Caco-2 (cell line): ENCODE data around the gene EIF3C. TPM values are rescaled to one million over a fixed set of nuclear protein-coding genes. Genes with fewer than 3 reads are reported as not detected.
"Not testable (repeated sequence)": the region's sequence is repeated elsewhere in the genome, so short reads cannot be mapped to it uniquely, and the experiment has no call there.

Experiments
- Bru-seq: library from RNA; stranded (reverse); fragments of 400-500 nt; gene quantifications from one replicate; lab custom pipeline; 2021; lab: Mats Ljungman, UMichigan
- BruChase-seq, 2 experiments: library from RNA; stranded (reverse); fragments of 400-500 nt; gene quantifications; one replicate each; lab custom pipeline; 2021; lab: Mats Ljungman, UMichigan
- BruUV-seq: library from RNA; stranded (reverse); fragments of 400-500 nt; replicated peaks from 2 replicates; lab custom pipeline; 2021; lab: Mats Ljungman, UMichigan
- CTCF ChIA-PET: fragments of 300-600 bp; sonication (Branson Sonifier 250); formaldehyde crosslinking; loops from one replicate; lab custom pipeline; 2022; ENCODE audit warnings: antibody characterized with exemption; lab: Charles Lee
- POLR2A ChIA-PET: fragments of 300-600 bp; sonication (Branson Sonifier 250); formaldehyde crosslinking; loops from one replicate; lab custom pipeline; 2022; ENCODE audit warnings: antibody characterized with exemption; lab: Charles Lee
- DNase-seq, 2 experiments: peaks; one replicate each; pipeline versions ENCODE4 v3.0.0 to v3.0.0-alpha.2; 2020 to 2022
- H3K27me3 ChIP-seq: replicated peaks from 2 replicates; pipeline ENCODE4 v1.6.0; 2011; ENCODE audit warnings: low read length; ENCODE audit not compliant: control insufficient read depth, insufficient read depth
- H3K36me3 ChIP-seq: 2 replicates; pipeline ENCODE4 v1.5.1; 2011; ENCODE audit warnings: low read length; ENCODE audit not compliant: control insufficient read depth, insufficient read depth
- H3K4me1 ChIP-seq: fragments of 250-450 bp; sonication (Bioruptor Pico); 2 replicates; pipeline ENCODE4 v1.5.1; 2020; ENCODE audit warnings: mild to moderate bottlenecking
- H3K4me3 ChIP-seq: 2 replicates; pipeline ENCODE4 v1.5.1; 2011; ENCODE audit warnings: low read depth, mild to moderate bottlenecking, control low read depth, low read length
- H3K9me3 ChIP-seq: fragments of 250-450 bp; sonication (Bioruptor Pico); 2 replicates; pipeline ENCODE4 v1.5.1; 2020; ENCODE audit warnings: mild to moderate bottlenecking, moderate library complexity
- H3K27ac Mint-ChIP-seq: one replicate; pipeline ENCODE4 v1.8.0; 2022; ENCODE audit warnings: mixed read lengths; ENCODE audit not compliant: unreplicated experiment
- H3K27me3 Mint-ChIP-seq: one replicate; pipeline ENCODE4 v1.8.0; 2022; ENCODE audit warnings: mixed read lengths; ENCODE audit not compliant: insufficient read depth, unreplicated experiment
- H3K36me3 Mint-ChIP-seq: one replicate; pipeline ENCODE4 v1.8.0; 2022; ENCODE audit warnings: mild to moderate bottlenecking, mixed read lengths; ENCODE audit not compliant: insufficient read depth, unreplicated experiment
- H3K4me1 Mint-ChIP-seq: one replicate; pipeline ENCODE4 v1.8.0; 2022; ENCODE audit warnings: low read depth, mixed read lengths; ENCODE audit not compliant: unreplicated experiment
- H3K4me3 Mint-ChIP-seq: one replicate; pipeline ENCODE4 v1.8.0; 2022; ENCODE audit warnings: mild to moderate bottlenecking, moderate library complexity, mixed read lengths; ENCODE audit not compliant: unreplicated experiment
- H3K9me3 Mint-ChIP-seq: one replicate; pipeline ENCODE4 v1.8.0; 2022; ENCODE audit warnings: mixed read lengths; ENCODE audit not compliant: unreplicated experiment
- intact Hi-C: fragments of 100-400 bp; cut with micrococcal nuclease; formaldehyde crosslinking; loops from one replicate; pipeline ENCODE4 v1.10.0; 2022; ENCODE audit not compliant: unreplicated experiment
- long read RNA-seq: library from polyadenylated mRNA; stranded (forward); transcript quantifications from one replicate; pipeline ENCODE4 v2.0.0, GENCODE V29; 2022
- total RNA-seq: library from RNA; stranded (reverse); gene quantifications from 2 replicates; pipeline ENCODE4 v1.2.3, GENCODE V29; 2022

Gene EIF3C
- total RNA-seq (777 and 841 TPM in 2 replicates), Bru-seq, nascent RNA (percentile 47 among the genes with signal in this experiment), BruChase-seq, experiment 1, labeled RNA remaining after a 2-hour chase (percentile 55 among the genes with signal in this experiment), BruChase-seq, experiment 2, labeled RNA remaining after a 6-hour chase (percentile 68 among the genes with signal in this experiment)
- long read RNA-seq, transcript EIF3C-202 (21 exons, 3,137 nt), result minor isoform, 20 of 601 reads
- long read RNA-seq, transcript EIF3C-201 (21 exons, 3,145 nt), result major isoform, 398 of 601 reads
- long read RNA-seq, transcript EIF3C-211 (20 exons, 2,986 nt), result minor isoform, 60 of 601 reads
- long read RNA-seq, transcript EIF3C-209 (21 exons, 3,128 nt), result minor isoform, 27 of 601 reads
- long read RNA-seq, partial matches to known transcripts, result 56 of 601 reads
- long read RNA-seq, other reads (novel, unspliced or antisense), result 22 of 601 reads

GRCh38 chr16:28711220-28712083, at the start of gene EIF3C:
Gene EIF3C (plus strand): TSS chr16:28711464. CDS start chr16:28711687, 223 bp downstream.
- peak within 1 kb of the TSS; percentile 46 for H3K4me3 Mint-ChIP-seq

GRCh38 chr16:28666264-28666663, 45.0 kb upstream of the EIF3C start:
- H3K9me3 ChIP-seq, H3K4me1 Mint-ChIP-seq, CTCF ChIA-PET, H3K9me3 Mint-ChIP-seq, H3K27me3 ChIP-seq, H3K4me3 ChIP-seq, H3K36me3 ChIP-seq, H3K27me3 Mint-ChIP-seq, H3K36me3 Mint-ChIP-seq, H3K4me3 Mint-ChIP-seq, POLR2A ChIA-PET, H3K4me1 ChIP-seq, BruUV-seq, H3K27ac Mint-ChIP-seq, intact Hi-C loops, DNase-seq: not testable (repeated sequence)

More at GRCh38 chr16:28711220-28712083, at the start of gene EIF3C:
- peak within 1 kb of the TSS; percentile 21 for H3K4me3 ChIP-seq
- H3K4me1 ChIP-seq, intact Hi-C loops, H3K27me3 Mint-ChIP-seq, H3K9me3 Mint-ChIP-seq, POLR2A ChIA-PET, H3K36me3 ChIP-seq, H3K27me3 ChIP-seq, BruUV-seq, H3K4me1 Mint-ChIP-seq, H3K36me3 Mint-ChIP-seq, DNase-seq, H3K9me3 ChIP-seq, CTCF ChIA-PET, H3K27ac Mint-ChIP-seq: not testable (repeated sequence)

- H3K9me3 Mint-ChIP-seq, POLR2A ChIA-PET, H3K27ac Mint-ChIP-seq, BruUV-seq, H3K4me3 ChIP-seq, H3K4me1 Mint-ChIP-seq, CTCF ChIA-PET, DNase-seq, H3K4me3 Mint-ChIP-seq, H3K27me3 Mint-ChIP-seq, H3K9me3 ChIP-seq, H3K27me3 ChIP-seq, H3K4me1 ChIP-seq, H3K36me3 ChIP-seq, H3K36me3 Mint-ChIP-seq, intact Hi-C loops: not testable (repeated sequence)
Observed at GRCh38 chr16:28667480-28667879, 43.8 kb upstream of the EIF3C start.

GRCh38 chr16:28668199-28668598, 43.1 kb upstream of the EIF3C start:
- DNase-seq, H3K4me3 Mint-ChIP-seq, H3K36me3 ChIP-seq, BruUV-seq, H3K27ac Mint-ChIP-seq, CTCF ChIA-PET, POLR2A ChIA-PET, H3K27me3 ChIP-seq, intact Hi-C loops, H3K36me3 Mint-ChIP-seq, H3K27me3 Mint-ChIP-seq, H3K9me3 ChIP-seq, H3K9me3 Mint-ChIP-seq, H3K4me3 ChIP-seq, H3K4me1 Mint-ChIP-seq, H3K4me1 ChIP-seq: not testable (repeated sequence)

GRCh38 chr16:28688327-28688952, 22.8 kb upstream of the EIF3C start:
- H3K36me3 ChIP-seq, intact Hi-C loops, CTCF ChIA-PET, H3K27ac Mint-ChIP-seq, H3K4me1 Mint-ChIP-seq, H3K9me3 Mint-ChIP-seq, DNase-seq, H3K4me3 ChIP-seq, BruUV-seq, H3K4me3 Mint-ChIP-seq, H3K27me3 Mint-ChIP-seq, H3K36me3 Mint-ChIP-seq, H3K4me1 ChIP-seq, POLR2A ChIA-PET, H3K27me3 ChIP-seq, H3K9me3 ChIP-seq: not testable (repeated sequence)

GRCh38 chr16:28689425-28689824, 21.8 kb upstream of the EIF3C start:
- H3K27me3 Mint-ChIP-seq, H3K4me1 Mint-ChIP-seq, H3K36me3 ChIP-seq, BruUV-seq, H3K4me3 ChIP-seq, DNase-seq, H3K27me3 ChIP-seq, POLR2A ChIA-PET, H3K4me3 Mint-ChIP-seq, H3K27ac Mint-ChIP-seq, intact Hi-C loops, H3K36me3 Mint-ChIP-seq, H3K9me3 Mint-ChIP-seq, H3K9me3 ChIP-seq, H3K4me1 ChIP-seq, CTCF ChIA-PET: not testable (repeated sequence)
